Smooth muscle cell (in vitro differentiated cells): Measurements from ENCODE around the gene RUNX1. TPM values are rescaled to one million over a fixed set of nuclear protein-coding genes. Genes with fewer than 3 reads are reported as not detected.

Experiments
- DNase-seq: peaks from one replicate; lab custom pipeline; 2025; ENCODE audit not compliant: unreplicated experiment; lab: John Stamatoyannopoulos, UW
- H2AFZ ChIP-seq: fragments of 200-600 bp; sonication (generic); 2 replicates; pipeline ENCODE4 v1.6.0; 2016; ENCODE audit warnings: antibody characterized with exemption, low read depth, mild to moderate bottlenecking
- H3F3A ChIP-seq: fragments of 200-600 bp; sonication (generic); 2 replicates; pipeline ENCODE4 v1.6.0; 2017; ENCODE audit warnings: antibody characterized with exemption, low read depth
- H3K27ac ChIP-seq: fragments of 200-600 bp; sonication (generic); 2 replicates; pipeline ENCODE4 v1.5.1; 2016; ENCODE audit warnings: low read depth, mild to moderate bottlenecking
- H3K27me3 ChIP-seq: fragments of 200-600 bp; sonication (generic); 2 replicates; pipeline ENCODE4 v1.6.1; 2016; ENCODE audit warnings: low read depth, mild to moderate bottlenecking
- H3K36me3 ChIP-seq: fragments of 200-600 bp; sonication (generic); 2 replicates; pipeline ENCODE4 v1.5.1; 2016; ENCODE audit warnings: low read depth
- H3K4me1 ChIP-seq: fragments of 200-600 bp; sonication (generic); 2 replicates; pipeline ENCODE4 v1.5.1; 2016; ENCODE audit warnings: low read depth
- H3K4me2 ChIP-seq: fragments of 200-600 bp; sonication (generic); 2 replicates; pipeline ENCODE4 v1.6.0; 2016; ENCODE audit warnings: mild to moderate bottlenecking
- H3K4me3 ChIP-seq: fragments of 200-600 bp; sonication (generic); 2 replicates; pipeline ENCODE4 v1.5.1; 2016; ENCODE audit warnings: mild to moderate bottlenecking
- H3K79me2 ChIP-seq: fragments of 200-600 bp; sonication (generic); 2 replicates; pipeline ENCODE4 v1.6.0; 2016; ENCODE audit warnings: low read depth, mild to moderate bottlenecking
- H3K9ac ChIP-seq: fragments of 200-600 bp; sonication (generic); 2 replicates; pipeline ENCODE4 v1.6.0; 2016; ENCODE audit warnings: low read depth
- H3K9me3 ChIP-seq: fragments of 200-600 bp; sonication (generic); replicated peaks from 2 replicates; pipeline ENCODE4 v1.5.1; 2016; ENCODE audit warnings: low read depth
- H4K20me1 ChIP-seq: fragments of 200-600 bp; sonication (generic); 2 replicates; pipeline ENCODE4 v1.6.0; 2016; ENCODE audit warnings: low read depth
- WGBS: methylation state at CpG from one replicate; pipeline ENCODE4 v1.1.7; 2016; ENCODE audit warnings: low lambda C conversion rate; 5-methylcytosine and 5-hydroxymethylcytosine counted together
- polyA plus RNA-seq: library from polyadenylated mRNA; unstranded; fragments of >200 nt; fragmentation: Nextera tagmentation; extraction: Ambion mirVana; gene quantifications from 2 replicates; pipeline ENCODE4 v1.2.1, GENCODE V29; 2016
- total RNA-seq: library from RNA; depleted of rRNA; stranded (reverse); fragments of >200 nt; gene quantifications from 2 replicates; pipeline ENCODE4 v1.2.3, GENCODE V29; 2014
- TF ChIP-seq, protein P1 (sequence below): fragments of 200-600 bp; sonication (generic); IDR thresholded peaks from 2 replicates; pipeline ENCODE4 v1.5.1; 2017; ENCODE audit warnings: borderline replicate concordance, mild to moderate bottlenecking, antibody characterized with exemption; ENCODE audit not compliant: insufficient read depth, poor library complexity, severe bottlenecking

Gene RUNX1
- total and polyA plus RNA-seq, 2 experiments from 2014 or later = 33.4 to 97.6 TPM

DNA sequence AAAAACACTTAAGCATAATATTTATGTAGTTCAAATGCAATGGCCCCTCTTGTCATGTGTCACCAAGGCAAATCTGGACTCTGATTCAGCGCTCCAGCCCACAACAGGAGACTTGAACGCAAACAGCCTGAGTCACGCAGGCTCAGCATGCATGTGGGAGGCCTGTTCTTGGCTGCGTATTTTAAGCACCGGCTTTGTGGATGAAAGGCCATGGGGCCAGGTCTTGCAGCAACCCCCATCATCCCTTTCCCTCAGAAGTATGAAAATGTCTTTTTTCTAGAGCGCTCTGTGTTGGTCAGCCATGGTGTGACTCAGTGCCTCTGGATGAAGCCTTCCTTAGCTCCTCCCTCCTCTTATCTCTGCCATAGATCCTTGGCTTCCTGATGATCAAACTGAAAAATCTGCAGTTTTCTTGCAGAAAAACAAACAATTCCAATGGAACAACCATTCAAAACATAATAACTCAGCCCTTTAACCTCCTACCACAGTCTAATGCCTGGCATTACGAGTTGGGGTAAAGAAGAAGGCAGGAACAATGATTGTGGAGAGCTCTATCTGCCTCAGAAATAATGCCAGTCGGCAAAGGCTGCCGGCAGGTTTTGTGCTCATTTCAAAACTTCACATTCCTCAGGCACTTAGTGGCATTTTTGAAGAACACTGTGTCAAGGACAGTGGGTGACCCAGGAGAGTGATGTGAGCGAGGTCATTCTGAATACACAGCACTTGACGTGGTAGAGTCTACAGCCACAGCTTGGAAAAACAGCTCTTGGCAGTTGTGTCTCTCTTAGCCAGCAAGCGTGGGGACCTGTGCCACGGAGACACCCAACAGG lies 212.8 kb downstream of the RUNX1 start:
- peaks cover 90% of the 10 kb centered on the region for H4K20me1 ChIP-seq
- H3K36me3 ChIP-seq = peaks cover 24% of the 10 kb centered on the region

DNA sequence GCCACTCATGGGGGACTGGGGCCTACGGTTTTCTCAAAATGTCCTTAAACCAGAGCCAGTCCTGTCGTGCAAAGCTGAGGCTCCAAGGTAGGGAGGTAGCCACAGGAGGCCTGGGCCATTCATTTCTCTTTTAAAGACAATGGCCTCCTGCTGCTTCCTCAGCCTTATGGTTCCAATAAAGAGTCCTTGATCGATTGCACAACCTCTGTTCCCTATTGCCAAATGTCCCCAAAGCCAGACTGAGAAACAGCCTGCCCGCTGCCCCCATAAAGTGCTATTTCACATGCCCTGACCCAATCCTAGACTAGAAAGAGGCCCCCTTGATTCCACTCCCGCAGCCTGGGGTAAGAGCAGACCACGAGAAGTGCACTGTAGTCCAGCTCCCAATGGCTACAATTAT lies 213.6 kb downstream of the RUNX1 start:
- Histone ChIP-seq H3K4me2 (peak overlapping the region; percentile 76), H3K4me3 (no peak overlapping the region), H3F3A (peaks cover 62% of the 10 kb centered on the region), H3K27ac (peak overlapping the region; percentile 99), H3K9ac (peak overlapping the region; percentile 81), H3K4me1 (peaks cover 31% of the 10 kb centered on the region), H3K79me2 (peaks cover 65% of the 10 kb centered on the region), H4K20me1 (peaks cover 90% of the 10 kb centered on the region), H3K27me3 (no peaks in the 10 kb centered on the region), H3K36me3 (peaks cover 31% of the 10 kb centered on the region), H3K9me3 (no peaks in the 10 kb centered on the region), H2AFZ (no peak overlapping the region)
- TF ChIP-seq, protein P1, sequence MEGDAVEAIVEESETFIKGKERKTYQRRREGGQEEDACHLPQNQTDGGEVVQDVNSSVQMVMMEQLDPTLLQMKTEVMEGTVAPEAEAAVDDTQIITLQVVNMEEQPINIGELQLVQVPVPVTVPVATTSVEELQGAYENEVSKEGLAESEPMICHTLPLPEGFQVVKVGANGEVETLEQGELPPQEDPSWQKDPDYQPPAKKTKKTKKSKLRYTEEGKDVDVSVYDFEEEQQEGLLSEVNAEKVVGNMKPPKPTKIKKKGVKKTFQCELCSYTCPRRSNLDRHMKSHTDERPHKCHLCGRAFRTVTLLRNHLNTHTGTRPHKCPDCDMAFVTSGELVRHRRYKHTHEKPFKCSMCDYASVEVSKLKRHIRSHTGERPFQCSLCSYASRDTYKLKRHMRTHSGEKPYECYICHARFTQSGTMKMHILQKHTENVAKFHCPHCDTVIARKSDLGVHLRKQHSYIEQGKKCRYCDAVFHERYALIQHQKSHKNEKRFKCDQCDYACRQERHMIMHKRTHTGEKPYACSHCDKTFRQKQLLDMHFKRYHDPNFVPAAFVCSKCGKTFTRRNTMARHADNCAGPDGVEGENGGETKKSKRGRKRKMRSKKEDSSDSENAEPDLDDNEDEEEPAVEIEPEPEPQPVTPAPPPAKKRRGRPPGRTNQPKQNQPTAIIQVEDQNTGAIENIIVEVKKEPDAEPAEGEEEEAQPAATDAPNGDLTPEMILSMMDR = no peak
- WGBS = 40% methylated on average over 6 of the region's 6 CpGs
- DNase-seq = no peak

More for the DNA sequence above, 212.8 kb downstream of the RUNX1 start:
- no peak overlapping the region for H2AFZ ChIP-seq
- H3K4me1 ChIP-seq = peaks cover 34% of the 10 kb centered on the region
- peak overlapping the region; percentile 81 for H3K9ac ChIP-seq
- WGBS = 11% methylated on average over 13 of the region's 13 CpGs
- H3K79me2 ChIP-seq = peaks cover 65% of the 10 kb centered on the region
- peak overlapping the region; percentile 99 for H3K27ac ChIP-seq
- no peaks in the 10 kb centered on the region for H3K27me3 ChIP-seq
- H3K9me3 ChIP-seq = no peaks in the 10 kb centered on the region
- TF ChIP-seq, protein P1 = no peak
- DNase-seq = peak; percentile 37
- H3F3A ChIP-seq = peaks cover 66% of the 10 kb centered on the region
- peak overlapping the region; percentile 4 for H3K4me3 ChIP-seq
- H3K4me2 ChIP-seq = peak overlapping the region; percentile 76

DNA sequence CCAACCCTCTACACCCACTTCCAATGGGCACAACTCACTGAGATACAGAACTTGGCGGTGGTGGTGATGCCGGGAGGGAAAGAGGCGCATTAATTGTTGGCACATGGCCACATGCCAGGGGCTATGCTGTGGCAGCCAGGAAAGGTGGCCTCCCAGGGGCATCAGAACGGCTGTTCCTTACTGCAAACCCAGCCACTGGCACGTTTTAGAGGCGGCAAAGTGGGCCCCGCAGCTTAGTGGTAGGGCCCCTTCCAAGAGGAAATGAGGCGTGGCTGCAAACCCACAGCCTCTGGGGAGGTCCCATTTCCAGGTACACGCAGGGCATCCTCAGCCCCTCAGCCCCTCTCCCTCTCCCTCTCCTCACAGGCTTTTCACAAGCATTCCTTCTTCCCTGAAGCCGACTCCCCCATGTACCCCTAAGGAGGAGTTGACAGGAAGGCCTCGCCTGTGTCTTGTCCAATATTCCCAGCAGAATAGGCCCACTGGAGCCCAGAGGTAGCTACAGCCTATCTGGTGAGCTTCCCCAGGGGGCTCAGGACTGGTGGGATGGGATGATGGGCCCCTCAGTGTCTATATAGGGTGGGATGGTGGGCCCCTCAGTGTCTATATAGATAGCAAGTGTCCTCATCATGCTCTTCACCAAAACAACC lies 214.1 kb downstream of the RUNX1 start:
- TF ChIP-seq, protein P1 = no peak
- Histone ChIP-seq H3K27me3 (no peaks in the 10 kb centered on the region), H3K9ac (peak overlapping the region; percentile 81), H3K36me3 (peaks cover 37% of the 10 kb centered on the region), H3K9me3 (no peaks in the 10 kb centered on the region), H3K79me2 (peaks cover 65% of the 10 kb centered on the region), H3K4me3 (no peak overlapping the region), H3K4me2 (peak overlapping the region; percentile 76), H3K27ac (peak overlapping the region; percentile 99), H3K4me1 (peaks cover 30% of the 10 kb centered on the region), H3F3A (peaks cover 57% of the 10 kb centered on the region), H2AFZ (no peak overlapping the region), H4K20me1 (peaks cover 90% of the 10 kb centered on the region)
- WGBS = 83% methylated on average over 11 of the region's 11 CpGs
- DNase-seq = no peak
